HepG2 (cell line): Measurements from ENCODE around the gene SPAG8. TPM values are rescaled to one million over a fixed set of nuclear protein-coding genes. Genes with fewer than 3 reads are reported as not detected.

Source experiments
- ATF5 ChIP-seq: sonication (generic); formaldehyde crosslinking; IDR thresholded peaks from 2 replicates; pipeline ENCODE4 v1.4.0; 2020; ENCODE audit warnings: mild to moderate bottlenecking, low read depth, missing genetic modification reagents
- CEBPZ ChIP-seq: IDR thresholded peaks from 2 replicates; pipeline ENCODE4 v1.6.1; 2012; ENCODE audit warnings: low read length, improper control_type of control experiment
- KAT8 ChIP-seq: IDR thresholded peaks from 2 replicates; pipeline ENCODE4 v1.6.1; 2016; ENCODE audit warnings: missing genetic modification reagents, missing compliant biosample characterization
- MIER2 ChIP-seq: IDR thresholded peaks from 2 replicates; pipeline ENCODE4 v1.6.1; 2016; ENCODE audit warnings: missing biosample characterization, missing genetic modification reagents
- MLXIP ChIP-seq: sonication (generic); formaldehyde crosslinking; IDR thresholded peaks from 2 replicates; pipeline ENCODE4 v1.9.0; 2021; ENCODE audit warnings: missing genetic modification reagents, borderline replicate concordance
- MYPOP ChIP-seq: sonication (generic); formaldehyde crosslinking; IDR thresholded peaks from 2 replicates; pipeline ENCODE4 v1.8.1; 2023; ENCODE audit warnings: mild to moderate bottlenecking, moderate library complexity, missing genetic modification reagents
- PAXIP1 ChIP-seq: sonication (generic); formaldehyde crosslinking; conservative IDR thresholded peaks from 2 replicates; pipeline ENCODE4 v1.4.0; 2020; ENCODE audit warnings: mild to moderate bottlenecking, missing genetic modification reagents, moderate library complexity
- PHF8 ChIP-seq: sonication (generic); formaldehyde crosslinking; IDR thresholded peaks from 2 replicates; pipeline ENCODE4 v1.5.0; 2020; ENCODE audit warnings: missing genetic modification reagents
- ZBTB14 ChIP-seq: sonication (generic); formaldehyde crosslinking; IDR thresholded peaks from 2 replicates; pipeline ENCODE4 v1.4.0; 2020; ENCODE audit warnings: missing genetic modification reagents
- ZNF232 ChIP-seq: sonication (generic); formaldehyde crosslinking; IDR thresholded peaks from 2 replicates; pipeline ENCODE4 v1.4.0; 2020; ENCODE audit warnings: missing genetic modification reagents, borderline replicate concordance
- ZNF275 ChIP-seq: sonication (generic); formaldehyde crosslinking; IDR thresholded peaks from 2 replicates; pipeline ENCODE4 v1.8.0; 2022; ENCODE audit warnings: missing genetic modification reagents, mild to moderate bottlenecking, inconsistent platforms, borderline replicate concordance
- ZNF296 ChIP-seq: sonication (generic); formaldehyde crosslinking; conservative IDR thresholded peaks from 2 replicates; pipeline ENCODE4 v1.5.0; 2020; ENCODE audit warnings: mild to moderate bottlenecking, missing genetic modification reagents
- ZNF619 ChIP-seq: sonication (generic); formaldehyde crosslinking; IDR thresholded peaks from 2 replicates; pipeline ENCODE4 v1.4.0; 2020; ENCODE audit warnings: mild to moderate bottlenecking, missing genetic modification reagents
- polyA plus RNA-seq, 8 experiments: library from polyadenylated mRNA; depleted of rRNA in 3 of 8; stranded (reverse) in 7 of 8; unstranded in 1 of 8; fragments of >200 nt; fragmentation: Illumina TruSeq in 4 of 8; extraction: Trizol in 4 of 8; gene quantifications; 2 replicates each; pipeline versions ENCODE4 v1.2.1 to v1.2.3, GENCODE V29; 2011 to 2016; ENCODE audit warnings: low read depth in 4 of 8, missing spikeins in 1 of 8, mixed read lengths in 1 of 8; ENCODE audit not compliant: insufficient read depth in 1 of 8
- total RNA-seq, 5 experiments: library from RNA; depleted of rRNA; stranded (reverse); fragments of >200 nt; fragmentation: Illumina TruSeq; extraction: Trizol; gene quantifications; 2 replicates each; pipeline ENCODE4 v1.2.3, GENCODE V29; 2016; ENCODE audit warnings: low read depth in 1 of 5

SPAG8 gene
- total and polyA plus RNA-seq, 2 of the 13 experiments (the other 11 are each of a cell fraction or from before 2014, with no cell fraction given): 0.18 to 0.27 TPM

- TF ChIP-seq CEBPZ: no peak
- TF ChIP-seq MLXIP (CRISPR knock-in tag): no peak
- TF ChIP-seq ZBTB14 (CRISPR knock-in tag): no peak
- TF ChIP-seq KAT8 (CRISPR knock-in tag): peak; percentile 19; the same call in 1 of the 2 replicates
- TF ChIP-seq ZNF232 (CRISPR knock-in tag): peak; percentile 61; the same call in 1 of the 2 replicates
- peak; percentile 59; the same call in 1 of the 2 replicates for TF ChIP-seq PHF8 (CRISPR knock-in tag)
- TF ChIP-seq ZNF619 (CRISPR knock-in tag): no peak
- no peak for TF ChIP-seq ATF5
- no peak for TF ChIP-seq MIER2 (CRISPR knock-in tag)
- no peak for TF ChIP-seq ZNF275 (CRISPR knock-in tag)
- peak; percentile 80 for TF ChIP-seq PAXIP1 (CRISPR knock-in tag)
- TF ChIP-seq MYPOP: peak; percentile 7; the same call in 1 of the 2 replicates
- no peak for TF ChIP-seq ZNF296
Measured at GRCh38 chr9:35814106-35814840, 2.2 kb upstream of the SPAG8 start (continued).
